WTC11 (cell line): ENCODE data around the gene IFNLR1. TPM values are rescaled to one million over a fixed set of nuclear protein-coding genes. Genes with fewer than 3 reads are reported as not detected.

ENCODE experiments used
- ATAC-seq: fragments of 200-7000 bp; cut with Tn5 transposase; 2 replicates; pipeline ENCODE4 v1.10.0; 2021; ENCODE audit warnings: mild to moderate bottlenecking, moderate library complexity
- CTCF ChIA-PET: fragments of 300-600 bp; sonication (Branson Sonifier 250); formaldehyde crosslinking; loops from one replicate; lab custom pipeline; 2021; ENCODE audit warnings: antibody characterized with exemption; lab: Charles Lee
- POLR2A ChIA-PET: fragments of 350-600 bp; sonication (Branson Sonifier 250); formaldehyde crosslinking; loops from one replicate; lab custom pipeline; 2021; ENCODE audit warnings: antibody characterized with exemption; lab: Charles Lee
- DNase-seq: peaks from one replicate; pipeline ENCODE4 v3.0.0; 2021; ENCODE audit warnings: low spot score
- H3K27ac Mint-ChIP-seq: 2 replicates; pipeline ENCODE4 v1.8.0; 2021; ENCODE audit warnings: mixed read lengths
- H3K27me3 Mint-ChIP-seq: 2 replicates; pipeline ENCODE4 v1.8.0; 2021; ENCODE audit warnings: low read depth, mild to moderate bottlenecking, moderate library complexity, mixed read lengths
- H3K36me3 Mint-ChIP-seq: 2 replicates; pipeline ENCODE4 v1.8.0; 2021; ENCODE audit warnings: mixed read lengths
- H3K4me1 Mint-ChIP-seq: 2 replicates; pipeline ENCODE4 v1.8.0; 2022; ENCODE audit warnings: mixed read lengths
- H3K4me3 Mint-ChIP-seq: 2 replicates; pipeline ENCODE4 v1.8.0; 2021; ENCODE audit warnings: mild to moderate bottlenecking, moderate library complexity, mixed read lengths
- H3K9me3 Mint-ChIP-seq: 2 replicates; pipeline ENCODE4 v1.8.0; 2021; ENCODE audit warnings: mixed read lengths
- ARID4B ChIP-seq: sonication (generic); formaldehyde crosslinking; IDR thresholded peaks from 2 replicates; pipeline ENCODE4 v1.8.0; 2023; ENCODE audit warnings: missing genetic modification reagents, mild to moderate bottlenecking, borderline replicate concordance
- E2F5 ChIP-seq: sonication (generic); formaldehyde crosslinking; IDR thresholded peaks from 2 replicates; pipeline ENCODE4 v1.8.1; 2022; ENCODE audit warnings: mild to moderate bottlenecking, moderate library complexity, missing genetic modification reagents
- ERG ChIP-seq: fragments of 250-450 bp; sonication (Bioruptor Pico); IDR thresholded peaks from 2 replicates; pipeline ENCODE4 v1.8.0; 2021; ENCODE audit warnings: mild to moderate bottlenecking
- GABPB1 ChIP-seq: sonication (generic); formaldehyde crosslinking; IDR thresholded peaks from 2 replicates; pipeline ENCODE4 v1.8.1; 2023; ENCODE audit warnings: mild to moderate bottlenecking, missing genetic modification reagents
- PRDM15 ChIP-seq: sonication (generic); formaldehyde crosslinking; IDR thresholded peaks from 2 replicates; pipeline ENCODE4 v1.8.0; 2022; ENCODE audit warnings: missing genetic modification reagents
- PRRX2 ChIP-seq: fragments of 250-450 bp; sonication (Bioruptor Pico); IDR thresholded peaks from 2 replicates; pipeline ENCODE4 v1.8.0; 2021; ENCODE audit warnings: mild to moderate bottlenecking
- RORB ChIP-seq: fragments of 250-450 bp; sonication (Bioruptor Pico); IDR thresholded peaks from 2 replicates; pipeline ENCODE4 v1.9.0; 2021; ENCODE audit warnings: mild to moderate bottlenecking
- TEAD1 ChIP-seq: sonication (generic); formaldehyde crosslinking; IDR thresholded peaks from 2 replicates; pipeline ENCODE4 v1.8.0; 2022; ENCODE audit warnings: mild to moderate bottlenecking, missing genetic modification reagents
- USF2 ChIP-seq: sonication (generic); formaldehyde crosslinking; IDR thresholded peaks from 2 replicates; pipeline ENCODE4 v1.8.1; 2023; ENCODE audit warnings: mild to moderate bottlenecking, missing genetic modification reagents, moderate library complexity
- ZNF138 ChIP-seq: sonication (generic); formaldehyde crosslinking; conservative IDR thresholded peaks from 2 replicates; pipeline ENCODE4 v1.8.1; 2022; ENCODE audit warnings: mild to moderate bottlenecking, moderate library complexity, missing genetic modification reagents
- ZNF281 ChIP-seq: sonication (generic); formaldehyde crosslinking; IDR thresholded peaks from 2 replicates; pipeline ENCODE4 v1.8.0; 2023; ENCODE audit warnings: mild to moderate bottlenecking, missing genetic modification reagents
- ZNF671 ChIP-seq: fragments of 250-450 bp; sonication (Bioruptor Pico); IDR thresholded peaks from 2 replicates; pipeline ENCODE4 v1.8.0; 2021; ENCODE audit warnings: mild to moderate bottlenecking
- total RNA-seq: library from RNA; stranded (reverse); gene quantifications from 3 replicates; pipeline ENCODE4 v1.2.3, GENCODE V29; 2021

IFNLR1 gene
- total RNA-seq, 1 experiment from 2014 or later, result 6.6 TPM

GRCh38 chr1:24152631-24153494 is 34.2 kb downstream of the IFNLR1 start:
- Mint-ChIP-seq H3K4me3 (peak overlapping the region; percentile 63), H3K36me3 (peaks cover 13% of the 10 kb centered on the region), H3K27me3 (no peaks in the 10 kb centered on the region), H3K9me3 (no peaks in the 10 kb centered on the region), H3K4me1 (peaks cover 46% of the 10 kb centered on the region), H3K27ac (peak overlapping the region; percentile 99; the same call in 1 of the 2 replicates)
- DNase-seq (no peak), ATAC-seq (no peak)
- TF ChIP-seq ZNF281 (CRISPR knock-in tag) (no peak), GABPB1 (no peak), TEAD1 (CRISPR knock-in tag) (no peak), ZNF138 (CRISPR knock-in tag) (no peak), RORB (no peak)
- ChIA-PET POLR2A (interaction anchor here (0.8 kb wide), 1 partner anchor 150 kb away, joined by 3 read pairs; no protein-coding TSS in a partner anchor), CTCF (interaction anchor here (0.9 to 4.3 kb wide), 6 partner anchors 33 to 263 kb away, joined by 3 to 18 read pairs (median 9); partner anchors contain the start of gene NIPAL3)

- H3K27ac Mint-ChIP-seq, result peak overlapping the region; percentile 99
- CTCF ChIA-PET, result interaction anchor here (0.6 to 3.6 kb wide), 26 partner anchors 8 to 436 kb away, joined by 3 to 39 read pairs (median 10); partner anchors contain the start of genes GRHL3, IFNLR1, MYOM3 and NIPAL3
- peaks cover 46% of the 10 kb centered on the region for H3K4me1 Mint-ChIP-seq
- H3K36me3 Mint-ChIP-seq, result peaks cover 6% of the 10 kb centered on the region; the same call in 1 of the 2 replicates
- POLR2A ChIA-PET, result interaction anchor here (0.6 to 1.3 kb wide), 7 partner anchors 35 to 171 kb away, joined by 4 to 8 read pairs (median 6); partner anchors contain the start of genes IFNLR1, MYOM3 and SRSF10
- no peak for TF ChIP-seq PRDM15 (CRISPR knock-in tag)
- TF ChIP-seq ERG (CRISPR knock-in tag), result peak; percentile 88; the same call in 1 of the 2 replicates
- H3K9me3 Mint-ChIP-seq, result no peaks in the 10 kb centered on the region
- H3K27me3 Mint-ChIP-seq, result no peaks in the 10 kb centered on the region; the same call in 1 of the 2 replicates
- H3K4me3 Mint-ChIP-seq, result peak overlapping the region; percentile 63
- ATAC-seq, result peak; percentile 71
- peak; percentile 75 for DNase-seq
Observed at GRCh38 chr1:24151175-24151533, 35.9 kb downstream of the IFNLR1 start.

GRCh38 chr1:24150234-24151174 is 36.6 kb downstream of the IFNLR1 start:
- CTCF ChIA-PET, result interaction anchor here (0.6 to 3.6 kb wide), 59 partner anchors 8 to 887 kb away, joined by 3 to 39 read pairs (median 5); partner anchors contain the start of genes GRHL3, IFNLR1, MYOM3 and NIPAL3
- POLR2A ChIA-PET, result interaction anchor here (0.6 to 1.5 kb wide), 24 partner anchors 9 to 295 kb away, joined by 3 to 8 read pairs (median 4); partner anchors contain the start of genes GRHL3, IFNLR1, MYOM3 and NIPAL3
- H3K27me3 Mint-ChIP-seq, result no peaks in the 10 kb centered on the region; the same call in 1 of the 2 replicates
- H3K4me3 Mint-ChIP-seq, result peak overlapping the region; percentile 63
- ATAC-seq, result peak; percentile 84
- peaks cover 46% of the 10 kb centered on the region for H3K4me1 Mint-ChIP-seq
- no peaks in the 10 kb centered on the region for H3K9me3 Mint-ChIP-seq
- DNase-seq, result peak; percentile 99
- no peaks in the 10 kb centered on the region for H3K36me3 Mint-ChIP-seq
- H3K27ac Mint-ChIP-seq, result peak overlapping the region; percentile 99
- TF ChIP-seq USF2, result peak; percentile 28; the same call in 1 of the 2 replicates
- TF ChIP-seq ZNF671 (CRISPR knock-in tag), result peak; percentile 81; the same call in 1 of the 2 replicates
- TF ChIP-seq ARID4B, result no peak; the same call in 1 of the 2 replicates
- TF ChIP-seq PRRX2 (CRISPR knock-in tag), result peak; percentile 21; the same call in 1 of the 2 replicates
- TF ChIP-seq E2F5, result no peak
